Natural killer cell treated with Interleukin-12 subunit alpha and Interleukin-12 subunit beta and Interleukin-15 and Interleukin-18, amount 100 ng/mL, for 72 hours (primary cell): ENCODE results near the gene CAMK2B. TPM values are rescaled to one million over a fixed set of nuclear protein-coding genes. Genes with fewer than 3 reads are reported as not detected.

Experiments used
- ATAC-seq, 2 donors: fragments of 150-1000 bp; cut with Tn5 transposase in 1 of 2; sonication (Bioruptor Pico), chemical (Tn5 transposase) in 1 of 2; 2 replicates each; pipeline ENCODE4 v1.10.0; 2021
- DNase-seq: peaks from one replicate; pipeline ENCODE4 v3.0.0; 2022; ENCODE audit warnings: low spot score
- H3K27ac Mint-ChIP-seq, 2 donors: 1 replicate in 1 of 2; 2 replicates in 1 of 2; pipeline ENCODE4 v1.8.0; 2022; ENCODE audit warnings: mixed read lengths in 2 of 2, mild to moderate bottlenecking in 1 of 2, moderate library complexity in 1 of 2
- H3K27me3 Mint-ChIP-seq, 2 donors: 1 replicate in 1 of 2; 2 replicates in 1 of 2; pipeline ENCODE4 v1.8.0; 2022; ENCODE audit warnings: mixed read lengths in 2 of 2
- H3K36me3 Mint-ChIP-seq: one replicate; pipeline ENCODE4 v1.8.0; 2022; ENCODE audit warnings: mixed read lengths
- H3K4me1 Mint-ChIP-seq, 2 donors: 1 replicate in 1 of 2; 2 replicates in 1 of 2; pipeline ENCODE4 v1.8.0; 2022; ENCODE audit warnings: low read depth in 2 of 2, mixed read lengths in 2 of 2, mild to moderate bottlenecking in 1 of 2
- H3K4me3 Mint-ChIP-seq: one replicate; pipeline ENCODE4 v1.8.0; 2022; ENCODE audit warnings: mixed read lengths
- H3K9me3 Mint-ChIP-seq: 2 replicates; pipeline ENCODE4 v1.8.0; 2022; ENCODE audit warnings: mixed read lengths
- total RNA-seq, 2 donors: library from RNA; stranded (reverse); gene quantifications; one replicate each; pipeline ENCODE4 v1.2.3, GENCODE V29; 2022

CAMK2B gene
- total RNA-seq, 2 donors from 2014 or later: 0.10 TPM; not detected in 1

DNA sequence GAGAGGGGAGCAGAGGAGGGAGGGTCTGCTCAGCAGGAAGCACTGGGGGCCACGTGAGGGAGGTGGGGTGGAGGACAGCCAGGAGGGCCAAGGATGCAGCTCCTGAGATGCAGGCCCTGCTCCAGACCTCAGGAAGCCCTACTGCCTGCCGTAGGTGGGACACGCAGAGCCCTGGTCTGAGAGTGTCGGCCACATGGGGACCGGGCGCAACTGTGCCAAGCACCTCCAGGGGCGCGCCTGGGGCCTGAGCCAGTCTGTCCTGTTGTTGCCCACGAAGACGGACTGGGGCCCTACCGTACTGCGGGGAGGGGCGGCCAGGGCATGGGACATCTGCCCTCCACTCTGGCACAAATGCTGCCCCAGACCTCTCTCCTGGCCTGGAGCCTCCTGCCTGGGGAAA lies 93.0 kb downstream of the CAMK2B start:
- H3K4me1 Mint-ChIP-seq: no peaks in the 10 kb centered on the region
- H3K9me3 Mint-ChIP-seq: no peaks in the 10 kb centered on the region
- DNase-seq (no peak), ATAC-seq (no peak)
- H3K27me3 Mint-ChIP-seq: no peaks in the 10 kb centered on the region
- H3K27ac Mint-ChIP-seq: no peak overlapping the region
- H3K4me3 Mint-ChIP-seq: no peak overlapping the region
- no peaks in the 10 kb centered on the region for H3K36me3 Mint-ChIP-seq

DNA sequence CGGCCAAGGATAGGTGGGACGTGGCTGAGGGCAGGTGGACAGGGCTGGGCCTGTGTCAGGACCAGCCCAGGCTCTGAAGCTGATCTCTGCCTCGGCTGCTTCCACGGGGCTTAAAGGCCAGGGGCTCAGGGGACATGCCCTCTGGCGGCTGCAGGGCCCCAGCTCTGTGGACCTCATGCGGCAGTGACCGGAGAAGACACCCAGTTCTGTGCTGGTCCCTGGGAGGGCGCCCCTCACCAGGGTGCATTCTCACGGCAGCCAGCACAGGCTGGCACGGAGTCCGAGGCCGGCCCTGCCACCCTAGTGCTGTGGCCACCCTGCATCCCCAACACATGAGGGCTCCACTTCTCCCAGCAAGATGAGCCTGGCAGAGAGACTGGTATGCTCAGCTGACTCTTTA lies 94.3 kb downstream of the CAMK2B start:
- no peak for ATAC-seq
- Mint-ChIP-seq H3K36me3 (no peaks in the 10 kb centered on the region), H3K4me3 (no peak overlapping the region)

DNA sequence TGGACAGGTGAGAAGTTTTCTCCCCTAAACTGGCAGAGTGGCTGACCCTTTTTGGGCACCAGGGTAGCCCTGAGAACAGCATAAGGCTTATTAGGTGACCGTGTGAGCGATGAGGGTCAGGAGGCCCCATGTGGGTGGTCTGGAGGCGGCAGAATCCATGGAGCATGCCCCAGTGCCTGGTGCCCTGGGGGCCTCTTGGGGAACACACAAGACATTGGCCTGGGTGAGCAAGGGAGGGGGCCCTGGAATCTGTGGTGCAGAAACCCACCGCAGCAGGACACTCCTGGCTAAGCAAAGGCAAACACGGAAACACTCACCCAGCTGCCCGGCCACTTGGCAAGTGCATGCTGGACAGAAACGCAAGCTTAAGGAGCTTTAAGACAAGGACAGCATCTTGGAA lies 95.1 kb downstream of the CAMK2B start:
- no peak for ATAC-seq
- no peak for DNase-seq
- H3K27ac Mint-ChIP-seq: no peak overlapping the region
- H3K4me3 Mint-ChIP-seq: no peak overlapping the region
- no peaks in the 10 kb centered on the region for H3K36me3 Mint-ChIP-seq
- no peaks in the 10 kb centered on the region for H3K4me1 Mint-ChIP-seq
- H3K27me3 Mint-ChIP-seq: peaks cover 0 to 2% of the 10 kb centered on the region in 2 donors
- H3K9me3 Mint-ChIP-seq: no peaks in the 10 kb centered on the region

More for the DNA sequence above, 94.3 kb downstream of the CAMK2B start:
- no peak for DNase-seq
- no peak overlapping the region for H3K27ac Mint-ChIP-seq
- H3K27me3 Mint-ChIP-seq: peaks cover 0 to 2% of the 10 kb centered on the region in 2 donors
- H3K9me3 Mint-ChIP-seq: no peaks in the 10 kb centered on the region
- no peaks in the 10 kb centered on the region for H3K4me1 Mint-ChIP-seq

DNA sequence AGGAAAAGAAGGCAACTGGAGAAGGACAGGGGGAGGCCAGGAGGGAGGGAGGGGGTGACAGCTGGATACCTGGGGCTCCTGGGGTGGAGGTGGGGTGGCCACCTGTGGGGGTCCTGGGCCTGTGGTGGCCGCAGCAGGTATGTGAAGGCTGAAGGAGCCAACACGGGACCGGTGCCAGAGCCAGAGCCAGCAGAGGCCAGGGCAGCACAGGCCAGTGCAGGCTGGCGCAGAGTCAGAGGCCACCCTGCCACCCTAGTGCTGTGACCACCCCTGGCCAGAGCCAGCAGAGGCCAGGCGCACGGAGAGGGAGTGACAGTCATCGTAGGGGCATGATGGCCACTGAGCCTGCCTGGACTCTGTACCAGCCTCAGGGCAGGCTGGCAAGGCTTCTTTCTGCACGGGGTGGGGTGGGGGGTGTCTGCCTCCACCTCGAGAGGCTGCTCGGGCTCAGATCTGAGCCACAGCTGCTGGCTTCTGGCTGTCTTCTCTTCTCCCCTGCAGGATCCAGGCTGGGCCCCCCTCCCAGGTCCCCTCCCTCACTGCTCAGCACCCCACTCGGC lies 95.8 kb downstream of the CAMK2B start:
- DNase-seq: no peak
- H3K27me3 Mint-ChIP-seq: peaks cover 0 to 2% of the 10 kb centered on the region in 2 donors
- no peaks in the 10 kb centered on the region for H3K36me3 Mint-ChIP-seq
- no peak overlapping the region for H3K4me3 Mint-ChIP-seq
- no peaks in the 10 kb centered on the region for H3K4me1 Mint-ChIP-seq
- no peaks in the 10 kb centered on the region for H3K9me3 Mint-ChIP-seq
- peak in 1 of 2 donors; percentile 8 for ATAC-seq
- H3K27ac Mint-ChIP-seq: no peak overlapping the region

DNA sequence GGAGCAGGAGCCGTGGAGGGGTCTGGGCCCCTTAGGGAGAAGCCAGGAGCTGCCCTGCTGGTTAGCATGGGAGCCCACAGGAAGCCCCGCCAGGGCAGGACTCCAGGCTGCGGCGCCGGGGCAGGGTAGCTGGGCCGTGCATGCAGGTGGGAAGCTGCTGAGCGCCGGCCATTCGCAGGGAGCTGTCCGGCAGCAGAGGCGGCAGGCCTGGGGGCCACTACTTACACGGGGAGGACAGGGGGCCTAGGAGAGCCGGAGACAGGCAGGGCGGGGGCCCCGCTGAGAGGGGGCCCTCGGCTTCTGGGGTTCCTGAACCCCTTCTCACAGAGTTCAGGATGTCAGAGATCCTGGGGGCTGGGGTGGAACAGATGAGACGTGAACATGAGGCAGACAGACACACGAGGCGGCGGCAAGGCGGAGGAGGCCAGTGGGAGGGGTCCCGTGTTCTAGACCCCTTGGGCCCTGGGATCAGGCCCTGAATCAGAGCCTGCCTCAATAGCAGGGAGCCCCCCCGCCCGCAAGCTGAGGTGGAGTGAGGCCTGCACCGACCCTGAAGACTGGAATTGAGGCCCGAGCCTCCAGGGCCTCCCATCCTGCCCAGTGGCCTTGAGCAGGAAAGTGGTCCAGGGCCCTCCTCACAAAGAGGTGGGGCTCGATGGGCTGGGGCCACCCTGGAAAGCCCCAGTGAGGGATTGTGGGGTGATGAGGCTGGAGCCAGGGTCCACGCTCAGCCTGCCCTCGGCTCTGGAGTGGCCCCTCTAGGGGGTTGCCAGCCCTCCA lies 96.6 kb downstream of the CAMK2B start:
- H3K27me3 Mint-ChIP-seq: peaks cover 0 to 2% of the 10 kb centered on the region in 2 donors
- no peak overlapping the region for H3K4me3 Mint-ChIP-seq
- H3K36me3 Mint-ChIP-seq: no peaks in the 10 kb centered on the region
- ATAC-seq: no peak
- H3K27ac Mint-ChIP-seq: no peak overlapping the region
- DNase-seq: no peak
- no peaks in the 10 kb centered on the region for H3K4me1 Mint-ChIP-seq
- no peaks in the 10 kb centered on the region for H3K9me3 Mint-ChIP-seq

DNA sequence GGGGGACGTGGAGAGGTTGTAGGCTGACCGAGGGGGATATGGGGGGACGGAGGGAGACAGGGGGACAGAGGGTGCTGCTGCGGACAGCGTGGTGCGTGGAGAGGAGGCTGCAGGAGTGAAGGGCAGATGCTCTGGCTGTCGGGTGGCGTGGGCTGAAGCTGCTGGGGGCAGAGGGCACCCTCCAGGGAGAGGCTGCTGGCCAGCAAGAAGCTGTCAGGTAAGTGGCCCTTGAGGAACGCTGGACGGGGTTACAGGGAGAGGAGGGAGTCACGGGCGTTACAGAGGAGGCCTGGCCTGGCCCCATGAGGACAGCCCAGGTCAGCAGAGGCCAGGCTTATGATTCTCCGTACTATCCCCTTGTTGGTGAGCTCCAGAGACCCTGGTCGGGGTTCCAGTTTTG lies 97.5 kb downstream of the CAMK2B start:
- DNase-seq: no peak
- no peak overlapping the region for H3K4me3 Mint-ChIP-seq
- no peak overlapping the region for H3K27ac Mint-ChIP-seq
- no peaks in the 10 kb centered on the region for H3K4me1 Mint-ChIP-seq
- H3K27me3 Mint-ChIP-seq: peaks cover 0 to 2% of the 10 kb centered on the region in 2 donors
- no peak for ATAC-seq
- H3K36me3 Mint-ChIP-seq: no peaks in the 10 kb centered on the region
- no peaks in the 10 kb centered on the region for H3K9me3 Mint-ChIP-seq

DNA sequence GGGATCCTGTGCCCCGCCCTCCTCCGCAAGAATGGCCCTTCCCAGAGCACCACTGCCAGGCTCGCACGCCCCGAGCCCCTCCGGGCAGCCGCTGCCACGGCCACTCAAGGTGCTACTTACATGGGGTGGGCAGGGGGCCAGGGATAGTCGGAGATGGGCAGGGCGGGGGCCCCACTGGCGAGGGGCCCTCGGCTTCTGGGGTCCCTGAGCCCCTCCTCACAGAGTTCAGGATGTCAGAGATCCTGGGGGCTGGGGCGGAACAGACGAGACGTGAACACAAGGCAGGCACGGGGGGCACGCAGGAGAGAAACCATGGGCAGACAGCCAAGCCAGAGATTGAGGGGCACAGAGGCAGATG lies 99.0 kb downstream of the CAMK2B start:
- ATAC-seq: no peak
- no peak overlapping the region for H3K4me3 Mint-ChIP-seq
- H3K27me3 Mint-ChIP-seq: peaks cover 0 to 2% of the 10 kb centered on the region in 2 donors
- no peak for DNase-seq
- H3K4me1 Mint-ChIP-seq: no peaks in the 10 kb centered on the region
- H3K27ac Mint-ChIP-seq: no peak overlapping the region
- no peaks in the 10 kb centered on the region for H3K9me3 Mint-ChIP-seq
- no peaks in the 10 kb centered on the region for H3K36me3 Mint-ChIP-seq

DNA sequence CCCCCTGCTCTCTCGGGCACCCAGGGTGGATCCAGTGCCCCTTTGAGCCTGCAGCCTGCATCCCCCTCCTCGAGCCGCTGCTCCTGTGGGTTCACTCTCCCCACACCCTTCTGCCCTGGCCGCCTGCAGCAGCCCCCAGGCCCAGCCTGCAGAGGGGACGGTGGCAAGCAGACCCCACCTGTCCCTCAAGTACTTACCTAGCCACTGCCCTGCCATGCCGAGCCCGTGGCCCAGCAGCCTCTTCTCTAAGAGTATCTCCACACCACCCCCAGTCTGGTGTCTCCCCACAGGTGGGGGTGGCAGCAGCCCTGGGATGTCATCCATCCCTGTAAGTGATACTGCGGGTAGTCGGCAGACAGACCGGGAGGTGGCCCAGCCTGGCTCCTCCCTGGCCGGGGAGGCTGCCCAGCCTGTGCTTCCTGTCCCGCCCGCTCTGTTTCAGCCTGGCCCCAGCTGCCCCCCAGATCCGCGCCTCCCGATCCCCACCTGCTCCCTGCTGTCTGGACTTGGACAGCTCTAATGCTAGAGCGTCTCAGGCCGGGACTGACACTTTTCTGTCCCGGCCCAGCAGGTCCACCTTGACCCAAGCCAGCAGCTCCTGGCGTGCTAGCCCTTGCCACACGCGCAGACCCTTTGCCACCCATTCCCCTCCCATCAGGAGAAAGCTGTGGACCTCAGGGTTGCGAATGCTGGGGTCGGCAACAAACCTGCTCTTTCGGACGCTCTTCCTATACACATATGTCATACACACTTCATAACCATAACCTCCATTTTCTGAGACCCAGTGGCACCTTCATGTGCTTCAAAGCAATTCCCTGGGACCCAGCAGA lies 99.6 kb downstream of the CAMK2B start:
- Mint-ChIP-seq H3K4me1 (no peaks in the 10 kb centered on the region), H3K4me3 (no peak overlapping the region), H3K9me3 (no peaks in the 10 kb centered on the region), H3K27me3 (peaks cover 0 to 2% of the 10 kb centered on the region in 2 donors), H3K36me3 (no peaks in the 10 kb centered on the region), H3K27ac (no peak overlapping the region)
- DNase-seq: no peak
- ATAC-seq: no peak

DNA sequence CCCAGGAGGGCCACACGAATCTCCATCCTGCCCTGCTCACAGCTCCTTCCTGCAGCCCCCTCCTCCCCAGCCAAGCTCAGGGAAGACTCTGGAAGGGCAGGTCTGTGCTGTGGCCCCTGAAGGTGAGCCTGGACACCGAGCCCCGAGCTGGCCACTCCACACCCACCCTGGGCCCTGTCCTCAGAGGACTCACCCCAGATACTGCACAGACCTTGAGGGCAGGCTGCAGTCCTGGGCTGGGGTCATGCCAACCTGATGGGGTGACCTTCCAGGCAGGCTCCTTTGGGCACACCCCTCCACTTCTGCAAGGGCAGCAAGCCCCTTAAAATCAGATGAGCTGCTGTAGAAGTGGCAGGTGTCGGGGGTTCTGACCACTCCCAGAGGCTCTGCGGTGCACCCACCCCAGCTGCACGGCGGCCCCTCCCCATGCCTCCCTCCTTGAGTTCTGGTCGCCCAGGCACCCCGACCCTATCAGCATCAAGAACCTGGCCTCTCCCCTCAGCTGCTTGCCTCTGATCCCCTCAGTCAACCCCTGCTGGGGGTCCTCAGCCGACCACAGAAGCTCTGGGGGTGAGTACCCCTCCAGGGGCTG lies 100.3 kb downstream of the CAMK2B start:
- DNase-seq: no peak
- peaks cover 0 to 2% of the 10 kb centered on the region in 2 donors for H3K27me3 Mint-ChIP-seq
- no peaks in the 10 kb centered on the region for H3K4me1 Mint-ChIP-seq
- no peak for ATAC-seq
- H3K9me3 Mint-ChIP-seq: no peaks in the 10 kb centered on the region
- no peak overlapping the region for H3K4me3 Mint-ChIP-seq
- no peaks in the 10 kb centered on the region for H3K36me3 Mint-ChIP-seq
- H3K27ac Mint-ChIP-seq: no peak overlapping the region

DNA sequence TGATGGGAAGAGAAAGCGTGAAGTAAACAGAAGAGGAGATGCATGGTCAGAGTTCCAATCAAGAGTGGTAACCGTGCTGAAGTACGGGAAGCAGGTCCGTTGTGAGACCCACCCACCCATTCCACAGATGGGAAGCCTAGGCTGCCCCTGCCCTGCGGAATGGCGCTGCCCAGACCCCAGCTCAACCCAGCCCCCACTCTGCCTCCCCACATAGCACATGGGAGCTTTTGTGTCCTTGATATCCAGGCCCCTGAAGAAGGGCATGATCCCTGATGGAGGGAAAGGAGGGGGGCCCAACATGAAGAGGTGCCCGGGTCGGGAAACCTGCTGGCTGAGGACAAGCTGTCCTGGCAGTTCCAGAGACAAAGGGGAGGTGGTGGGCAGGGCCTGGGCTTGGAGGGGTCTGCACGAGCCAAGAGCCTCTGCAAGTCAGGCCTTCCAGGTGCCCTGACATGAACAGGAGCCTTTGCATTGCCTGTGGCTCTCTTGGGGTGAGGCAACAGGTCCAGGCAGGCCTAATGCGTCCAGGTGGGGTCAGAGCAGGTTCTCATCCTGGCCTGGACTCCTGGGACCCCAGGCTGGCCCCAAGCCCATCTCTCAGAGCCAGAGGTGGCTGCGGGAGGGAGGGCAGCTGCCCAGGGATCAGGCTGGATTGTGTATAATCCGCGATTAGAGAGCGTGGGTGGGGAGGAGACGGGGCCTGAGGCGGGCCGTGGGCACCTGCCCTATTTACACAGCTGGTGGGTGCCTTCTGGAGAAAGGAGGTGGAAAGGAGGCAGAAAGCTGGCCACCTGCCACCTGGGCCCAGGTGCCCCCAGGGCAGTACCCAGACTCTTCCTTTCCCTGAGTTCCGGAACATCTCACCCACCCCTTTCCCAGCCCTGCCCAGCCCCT lies 101.1 kb downstream of the CAMK2B start:
- Mint-ChIP-seq H3K27ac (no peak overlapping the region), H3K9me3 (no peaks in the 10 kb centered on the region), H3K36me3 (no peaks in the 10 kb centered on the region), H3K27me3 (peaks cover 0 to 2% of the 10 kb centered on the region in 2 donors), H3K4me1 (no peaks in the 10 kb centered on the region), H3K4me3 (no peak overlapping the region)
- ATAC-seq (no peak), DNase-seq (no peak)

DNA sequence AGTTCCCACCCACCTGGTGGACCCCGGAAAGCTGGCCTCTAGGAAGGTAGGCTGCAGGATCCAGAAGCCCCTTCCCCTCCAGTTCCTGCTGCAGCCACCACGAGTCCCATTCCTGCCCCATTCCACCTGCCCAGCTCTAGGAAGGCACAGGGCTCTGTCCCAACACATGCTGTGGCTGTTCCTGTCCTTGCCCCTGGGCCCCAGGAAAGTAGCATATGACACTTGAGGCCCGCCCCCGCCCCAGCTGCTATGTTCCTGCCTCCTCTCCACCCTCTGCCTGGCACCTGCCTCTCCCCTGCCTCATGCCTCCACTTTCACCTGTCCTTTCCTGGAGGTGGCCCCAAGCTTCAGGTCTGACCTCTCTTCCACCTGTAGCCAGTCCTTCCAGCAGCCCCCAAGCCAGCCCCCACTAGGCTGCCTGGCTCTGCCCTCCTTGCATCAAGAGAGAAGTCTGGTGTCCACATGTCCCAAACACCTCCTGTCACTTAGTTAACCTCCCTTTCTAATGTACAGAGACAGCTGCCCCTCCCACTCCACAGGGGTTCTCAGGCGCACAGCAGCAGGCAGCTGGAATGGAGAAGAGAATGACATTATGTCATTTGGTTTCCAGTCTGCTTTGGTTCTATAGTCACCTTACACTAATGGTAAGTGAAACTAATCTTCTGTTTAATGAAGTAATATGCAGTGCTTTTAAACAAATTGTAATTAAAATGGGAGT lies 101.9 kb downstream of the CAMK2B start:
- no peak overlapping the region for H3K27ac Mint-ChIP-seq
- peaks cover 0 to 2% of the 10 kb centered on the region in 2 donors for H3K27me3 Mint-ChIP-seq

DNA sequence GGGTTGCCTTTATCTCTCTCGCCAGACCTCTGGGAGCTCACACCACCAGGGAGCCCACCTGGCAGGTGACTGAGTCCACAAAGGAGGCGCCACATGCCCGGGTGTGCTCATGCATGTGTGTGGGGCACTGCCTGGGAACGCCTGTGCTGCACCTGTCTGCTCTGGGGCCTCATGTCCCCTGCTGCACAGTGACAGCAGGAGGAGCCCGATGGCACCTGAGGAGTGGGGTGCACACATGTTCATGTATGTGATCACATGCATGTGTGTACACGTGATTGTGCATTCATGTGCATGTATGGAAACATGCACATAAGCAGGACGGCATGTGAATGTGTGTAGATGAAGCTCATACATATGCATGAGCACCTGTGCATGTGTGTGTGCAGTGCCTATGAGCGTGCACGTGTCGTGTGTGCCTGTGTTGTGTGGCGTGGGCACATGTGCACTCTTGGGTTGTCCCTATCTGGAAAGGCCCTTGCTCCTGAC lies 102.6 kb downstream of the CAMK2B start:
- Mint-ChIP-seq H3K4me1 (no peaks in the 10 kb centered on the region), H3K9me3 (no peaks in the 10 kb centered on the region), H3K36me3 (no peaks in the 10 kb centered on the region), H3K27me3 (peaks cover 0 to 2% of the 10 kb centered on the region in 2 donors), H3K27ac (no peak overlapping the region), H3K4me3 (no peak overlapping the region)
- DNase-seq: no peak
- no peak for ATAC-seq

More for the DNA sequence above, 101.9 kb downstream of the CAMK2B start:
- no peaks in the 10 kb centered on the region for H3K36me3 Mint-ChIP-seq
- DNase-seq: no peak
- no peak for ATAC-seq
- H3K9me3 Mint-ChIP-seq: no peaks in the 10 kb centered on the region
- H3K4me1 Mint-ChIP-seq: no peaks in the 10 kb centered on the region
- no peak overlapping the region for H3K4me3 Mint-ChIP-seq
